HCT116 (cell line): ENCODE measurements around the gene ZFP92.

Experiments used
- POLR2A ChIP-seq: IDR thresholded peaks from 2 replicates; pipeline ENCODE4 v1.7.0; 2011; ENCODE audit warnings: borderline replicate concordance; ENCODE audit not compliant: insufficient read depth, insufficient read length; ENCODE audit errors: extremely low read depth
- SIN3A ChIP-seq: IDR thresholded peaks from 2 replicates; pipeline ENCODE4 v1.6.1; 2012; ENCODE audit warnings: low read depth
- TCF7L2 ChIP-seq: IDR thresholded peaks from 2 replicates; pipeline ENCODE4 v1.7.0; 2011; ENCODE audit warnings: borderline replicate concordance, inconsistent platforms; ENCODE audit not compliant: insufficient read depth, insufficient read length; ENCODE audit errors: extremely low read depth
- YY1 ChIP-seq: IDR thresholded peaks from 2 replicates; pipeline ENCODE4 v1.6.1; 2011; ENCODE audit warnings: low read length, low read depth, moderate library complexity, mild to moderate bottlenecking; ENCODE audit not compliant: insufficient replicate concordance; ENCODE audit errors: extremely low read depth
- ZBTB33 ChIP-seq: IDR thresholded peaks from 2 replicates; pipeline ENCODE4 v1.6.1; 2011; ENCODE audit warnings: mild to moderate bottlenecking, low read length, moderate library complexity; ENCODE audit not compliant: insufficient replicate concordance; ENCODE audit errors: extremely low read depth
- TF ChIP-seq, protein P1 (sequence below): IDR thresholded peaks from 2 replicates; pipeline ENCODE4 v1.6.1; 2012
- TF ChIP-seq, protein P2 (sequence below), 3 experiments: fragments of 200-600 bp in 1 of 3; sonication (generic) in 1 of 3; IDR thresholded peaks in 2 of 3; conservative IDR thresholded peaks in 1 of 3; 2 replicates each; pipeline ENCODE4 v1.5.1; 2012 to 2017; ENCODE audit warnings: low read depth in 2 of 3, low read length in 2 of 3, antibody characterized with exemption in 1 of 3, borderline replicate concordance in 1 of 3, control low read depth in 1 of 3, mild to moderate bottlenecking in 1 of 3, mixed read lengths in 1 of 3, mixed run types in 1 of 3, moderate library complexity in 1 of 3; ENCODE audit not compliant: insufficient read depth in 1 of 3
- TF ChIP-seq, protein P3 (sequence below): IDR thresholded peaks from 2 replicates; pipeline ENCODE4 v1.6.1; 2012; ENCODE audit warnings: low read depth

- TF ChIP-seq ZBTB33 (no peak), YY1 (no peak), SIN3A (no peak), POLR2A (no peak), TCF7L2 (no peak)
- TF ChIP-seq, protein P1, sequence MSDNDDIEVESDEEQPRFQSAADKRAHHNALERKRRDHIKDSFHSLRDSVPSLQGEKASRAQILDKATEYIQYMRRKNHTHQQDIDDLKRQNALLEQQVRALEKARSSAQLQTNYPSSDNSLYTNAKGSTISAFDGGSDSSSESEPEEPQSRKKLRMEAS: no peak
- TF ChIP-seq, protein P2, sequence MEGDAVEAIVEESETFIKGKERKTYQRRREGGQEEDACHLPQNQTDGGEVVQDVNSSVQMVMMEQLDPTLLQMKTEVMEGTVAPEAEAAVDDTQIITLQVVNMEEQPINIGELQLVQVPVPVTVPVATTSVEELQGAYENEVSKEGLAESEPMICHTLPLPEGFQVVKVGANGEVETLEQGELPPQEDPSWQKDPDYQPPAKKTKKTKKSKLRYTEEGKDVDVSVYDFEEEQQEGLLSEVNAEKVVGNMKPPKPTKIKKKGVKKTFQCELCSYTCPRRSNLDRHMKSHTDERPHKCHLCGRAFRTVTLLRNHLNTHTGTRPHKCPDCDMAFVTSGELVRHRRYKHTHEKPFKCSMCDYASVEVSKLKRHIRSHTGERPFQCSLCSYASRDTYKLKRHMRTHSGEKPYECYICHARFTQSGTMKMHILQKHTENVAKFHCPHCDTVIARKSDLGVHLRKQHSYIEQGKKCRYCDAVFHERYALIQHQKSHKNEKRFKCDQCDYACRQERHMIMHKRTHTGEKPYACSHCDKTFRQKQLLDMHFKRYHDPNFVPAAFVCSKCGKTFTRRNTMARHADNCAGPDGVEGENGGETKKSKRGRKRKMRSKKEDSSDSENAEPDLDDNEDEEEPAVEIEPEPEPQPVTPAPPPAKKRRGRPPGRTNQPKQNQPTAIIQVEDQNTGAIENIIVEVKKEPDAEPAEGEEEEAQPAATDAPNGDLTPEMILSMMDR (IDR thresholded peaks at IDR 0.05 in 2 of 3, conservative IDR thresholded peaks at IDR 0.05 in 1 of 3; ENCODE audit: borderline replicate concordance in 1 of 3, insufficient read depth in 1 of 3, low read depth in 2 of 3, low read length in 2 of 3): no peak
- TF ChIP-seq, protein P3, sequence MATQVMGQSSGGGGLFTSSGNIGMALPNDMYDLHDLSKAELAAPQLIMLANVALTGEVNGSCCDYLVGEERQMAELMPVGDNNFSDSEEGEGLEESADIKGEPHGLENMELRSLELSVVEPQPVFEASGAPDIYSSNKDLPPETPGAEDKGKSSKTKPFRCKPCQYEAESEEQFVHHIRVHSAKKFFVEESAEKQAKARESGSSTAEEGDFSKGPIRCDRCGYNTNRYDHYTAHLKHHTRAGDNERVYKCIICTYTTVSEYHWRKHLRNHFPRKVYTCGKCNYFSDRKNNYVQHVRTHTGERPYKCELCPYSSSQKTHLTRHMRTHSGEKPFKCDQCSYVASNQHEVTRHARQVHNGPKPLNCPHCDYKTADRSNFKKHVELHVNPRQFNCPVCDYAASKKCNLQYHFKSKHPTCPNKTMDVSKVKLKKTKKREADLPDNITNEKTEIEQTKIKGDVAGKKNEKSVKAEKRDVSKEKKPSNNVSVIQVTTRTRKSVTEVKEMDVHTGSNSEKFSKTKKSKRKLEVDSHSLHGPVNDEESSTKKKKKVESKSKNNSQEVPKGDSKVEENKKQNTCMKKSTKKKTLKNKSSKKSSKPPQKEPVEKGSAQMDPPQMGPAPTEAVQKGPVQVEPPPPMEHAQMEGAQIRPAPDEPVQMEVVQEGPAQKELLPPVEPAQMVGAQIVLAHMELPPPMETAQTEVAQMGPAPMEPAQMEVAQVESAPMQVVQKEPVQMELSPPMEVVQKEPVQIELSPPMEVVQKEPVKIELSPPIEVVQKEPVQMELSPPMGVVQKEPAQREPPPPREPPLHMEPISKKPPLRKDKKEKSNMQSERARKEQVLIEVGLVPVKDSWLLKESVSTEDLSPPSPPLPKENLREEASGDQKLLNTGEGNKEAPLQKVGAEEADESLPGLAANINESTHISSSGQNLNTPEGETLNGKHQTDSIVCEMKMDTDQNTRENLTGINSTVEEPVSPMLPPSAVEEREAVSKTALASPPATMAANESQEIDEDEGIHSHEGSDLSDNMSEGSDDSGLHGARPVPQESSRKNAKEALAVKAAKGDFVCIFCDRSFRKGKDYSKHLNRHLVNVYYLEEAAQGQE: no peak
Measured at GRCh38 chrX:153410373-153410772, 899 bp upstream of the ZFP92 start.
